Left kidney (tissue), 2 donors: Measurements from ENCODE around the gene AZIN2. TPM values are rescaled to one million over a fixed set of nuclear protein-coding genes. Genes with fewer than 3 reads are reported as not detected.
A peak's percentile ranks its signal among the peaks of the same experiment; 100 is the strongest.
"Not testable (repeated sequence)": the region's sequence is repeated elsewhere in the genome, so short reads cannot be mapped to it uniquely, and the experiment has no call there.

Experiments
- DNase-seq: peaks from one replicate; pipeline ENCODE4 v3.0.0-alpha.2; 2013
- polyA plus RNA-seq: library from polyadenylated mRNA; unstranded; fragments of 120-200 nt; gene quantifications from one replicate; pipeline ENCODE4 v1.2.1, GENCODE V29; 2013; ENCODE audit not compliant: insufficient read length

Gene AZIN2
- polyA plus RNA-seq, 1 donor: 5.9 TPM

DNA sequence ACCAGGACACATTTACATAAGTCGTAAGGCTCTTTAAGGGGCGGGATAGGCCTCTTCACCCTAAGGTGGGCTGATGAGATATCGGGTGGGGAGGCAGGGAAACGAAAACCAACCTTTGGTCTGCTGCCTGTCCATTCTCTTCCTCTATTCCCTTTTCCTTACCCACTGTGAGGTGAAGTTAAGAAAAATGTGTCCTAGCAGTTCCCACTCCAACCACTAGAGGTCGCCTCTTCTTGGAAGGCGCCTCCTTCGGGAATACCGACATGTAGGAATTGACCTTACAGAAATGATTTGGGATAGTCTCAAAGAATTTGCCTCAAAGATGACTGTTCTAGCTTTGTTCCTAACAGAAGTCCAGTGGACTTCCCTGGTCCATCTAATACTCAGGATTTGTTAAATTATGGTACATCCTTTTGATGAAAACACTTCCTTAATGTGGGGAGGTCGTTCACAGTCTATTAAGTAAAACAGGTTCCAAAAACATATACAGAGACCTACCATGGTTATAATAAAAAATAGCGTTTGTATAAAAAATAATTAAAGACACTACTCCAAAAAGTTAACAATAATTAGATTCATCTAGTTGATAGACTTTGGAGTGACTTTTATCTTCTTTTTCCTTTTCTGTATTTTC, 14.1 kb downstream of the AZIN2 start:
- DNase-seq: peak; percentile 62

DNA sequence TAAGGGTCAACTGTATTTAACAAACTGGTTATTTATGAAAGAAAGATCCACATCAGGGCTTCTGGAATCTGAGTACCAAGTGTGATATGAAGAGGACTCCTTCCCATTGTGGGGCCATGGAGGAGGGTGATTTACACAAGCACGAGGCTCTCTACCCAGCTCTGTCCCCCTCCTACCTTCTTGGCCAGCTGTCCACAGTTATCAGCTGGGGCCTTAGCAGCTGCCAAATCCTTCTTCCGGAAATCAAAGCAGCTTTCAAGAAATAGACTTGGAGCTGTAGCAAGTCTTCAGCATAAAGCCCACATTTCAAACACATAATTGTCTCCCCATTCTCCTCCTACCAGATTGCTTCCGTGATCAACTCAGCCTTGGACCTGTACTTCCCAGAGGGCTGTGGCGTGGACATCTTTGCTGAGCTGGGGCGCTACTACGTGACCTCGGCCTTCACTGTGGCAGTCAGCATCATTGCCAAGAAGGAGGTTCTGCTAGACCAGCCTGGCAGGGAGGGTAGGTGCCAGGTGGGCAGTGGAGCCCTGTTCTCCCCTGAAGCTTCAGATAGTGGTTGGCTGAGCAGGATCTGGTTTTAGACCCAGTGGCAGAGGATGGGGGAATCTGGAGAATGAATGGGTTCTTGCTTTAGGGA, 15.5 kb downstream of the AZIN2 start:
- DNase-seq: no peak

GRCh38 chr1:33097137-33097611, 16.2 kb downstream of the AZIN2 start:
- DNase-seq: no peak

DNA sequence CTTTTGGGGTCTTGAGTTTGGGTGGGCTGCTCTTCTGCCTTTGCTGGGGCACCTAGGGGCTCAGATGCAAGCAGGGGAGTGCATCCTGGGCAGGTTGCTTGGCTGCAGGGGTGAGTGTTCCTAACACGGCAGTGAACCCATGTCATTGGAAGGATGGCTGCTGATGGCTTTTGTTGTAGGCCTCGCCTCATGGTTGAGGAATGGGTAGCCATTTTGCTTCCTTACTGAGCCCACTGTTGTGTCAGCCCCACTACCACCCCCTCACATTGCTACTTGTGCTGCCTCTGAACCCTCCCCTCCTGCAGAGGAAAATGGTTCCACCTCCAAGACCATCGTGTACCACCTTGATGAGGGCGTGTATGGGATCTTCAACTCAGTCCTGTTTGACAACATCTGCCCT, 16.8 kb downstream of the AZIN2 start:
- DNase-seq: no peak

DNA sequence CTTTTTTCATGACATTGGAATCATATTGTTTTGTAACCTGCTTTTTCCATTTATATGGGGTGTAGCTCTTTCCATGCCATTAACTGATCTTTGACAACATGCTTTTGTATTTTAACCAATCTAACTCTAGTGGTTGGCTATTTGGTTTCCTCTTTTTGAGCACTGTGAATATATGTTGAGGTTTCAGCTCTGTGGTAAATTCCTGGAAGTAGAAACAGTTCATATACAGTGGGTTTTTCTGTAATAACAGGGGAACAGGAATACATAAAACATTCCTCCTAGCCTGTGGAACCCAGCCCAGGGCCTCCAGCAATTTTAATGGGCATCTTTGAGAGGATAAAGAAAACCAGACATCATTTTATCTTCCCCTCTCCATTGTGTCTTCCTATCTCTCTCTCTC, 17.4 kb downstream of the AZIN2 start:
- no peak for DNase-seq

- no peak for DNase-seq
These were observed 18.6 kb downstream of the AZIN2 start for GRCh38 chr1:33099290-33100118.

GRCh38 chr1:33100119-33100415, 19.1 kb downstream of the AZIN2 start:
- not testable (repeated sequence) for DNase-seq

DNA sequence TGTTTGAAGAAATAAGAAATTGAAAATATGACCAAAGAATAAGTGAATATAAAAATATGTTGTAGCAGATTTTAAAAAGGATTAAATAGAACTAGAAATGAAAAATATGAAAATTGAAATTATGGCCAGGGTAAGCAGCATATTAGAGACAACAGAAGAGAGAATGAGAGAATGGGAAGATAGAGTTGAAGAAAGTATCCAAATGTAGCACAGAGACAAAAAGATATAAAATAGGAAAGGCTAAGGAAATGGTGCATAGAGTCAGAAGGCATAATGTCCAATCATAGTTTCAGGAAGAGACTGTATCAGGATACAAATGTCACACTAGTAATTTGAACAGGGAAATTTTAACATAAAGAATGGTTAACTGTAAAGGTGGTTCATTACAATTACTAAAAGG, 29.5 kb downstream of the AZIN2 start:
- DNase-seq: no peak

- no peak for DNase-seq
These were observed 31.0 kb downstream of the AZIN2 start for GRCh38 chr1:33111965-33112364.

DNA sequence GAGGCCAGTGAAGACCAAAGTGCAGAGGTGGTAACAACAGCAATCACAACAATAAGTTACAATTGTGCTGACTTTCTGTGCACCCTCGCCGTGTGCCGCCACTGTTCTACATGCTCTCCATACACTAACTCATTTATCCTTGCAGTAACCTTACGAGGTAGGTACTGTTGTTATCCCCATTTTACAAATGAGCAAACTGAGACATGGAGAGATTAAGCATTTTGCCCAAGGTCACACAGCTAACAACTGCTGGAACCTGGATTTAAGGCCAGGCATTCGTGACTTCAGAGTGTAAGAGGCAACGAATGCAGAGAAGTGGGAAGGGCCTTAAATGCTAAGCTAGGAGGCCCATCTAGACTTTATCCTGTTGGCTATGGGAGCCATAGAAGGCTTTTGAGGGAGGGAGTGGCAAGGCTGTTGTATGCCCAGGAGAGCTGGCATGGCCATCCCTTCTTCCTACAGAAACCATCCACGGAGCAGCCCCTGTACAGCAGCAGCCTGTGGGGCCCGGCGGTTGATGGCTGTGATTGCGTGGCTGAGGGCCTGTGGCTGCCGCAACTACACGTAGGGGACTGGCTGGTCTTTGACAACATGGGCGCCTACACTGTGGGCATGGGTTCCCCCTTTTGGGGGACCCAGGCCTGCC, 36.6 kb downstream of the AZIN2 start:
- DNase-seq: no peak

DNA sequence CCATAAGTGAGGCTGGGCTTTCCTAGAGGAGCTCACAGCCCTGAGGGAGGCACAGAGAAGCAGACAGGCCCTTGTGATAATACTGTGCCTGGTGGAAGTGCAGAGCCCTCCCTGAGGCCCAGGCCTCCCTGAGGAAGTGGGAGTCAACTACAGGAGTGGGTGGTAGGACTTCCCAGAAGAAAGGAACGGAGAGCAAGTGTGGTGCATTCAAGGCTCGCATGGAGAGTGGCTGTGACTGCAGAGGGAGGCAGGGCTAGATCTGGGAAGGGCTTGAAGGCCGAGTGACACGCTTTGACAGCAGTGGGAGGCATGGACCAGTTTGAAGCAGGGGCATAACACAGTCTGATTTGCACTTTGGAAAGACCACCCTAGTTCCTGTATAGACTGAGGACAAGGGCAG, 37.3 kb downstream of the AZIN2 start:
- no peak for DNase-seq

- DNase-seq: no peak
These were observed 38.1 kb downstream of the AZIN2 start for GRCh38 chr1:33119050-33119449.

GRCh38 chr1:33119532-33120217, 38.7 kb downstream of the AZIN2 start:
- DNase-seq: no peak

DNA sequence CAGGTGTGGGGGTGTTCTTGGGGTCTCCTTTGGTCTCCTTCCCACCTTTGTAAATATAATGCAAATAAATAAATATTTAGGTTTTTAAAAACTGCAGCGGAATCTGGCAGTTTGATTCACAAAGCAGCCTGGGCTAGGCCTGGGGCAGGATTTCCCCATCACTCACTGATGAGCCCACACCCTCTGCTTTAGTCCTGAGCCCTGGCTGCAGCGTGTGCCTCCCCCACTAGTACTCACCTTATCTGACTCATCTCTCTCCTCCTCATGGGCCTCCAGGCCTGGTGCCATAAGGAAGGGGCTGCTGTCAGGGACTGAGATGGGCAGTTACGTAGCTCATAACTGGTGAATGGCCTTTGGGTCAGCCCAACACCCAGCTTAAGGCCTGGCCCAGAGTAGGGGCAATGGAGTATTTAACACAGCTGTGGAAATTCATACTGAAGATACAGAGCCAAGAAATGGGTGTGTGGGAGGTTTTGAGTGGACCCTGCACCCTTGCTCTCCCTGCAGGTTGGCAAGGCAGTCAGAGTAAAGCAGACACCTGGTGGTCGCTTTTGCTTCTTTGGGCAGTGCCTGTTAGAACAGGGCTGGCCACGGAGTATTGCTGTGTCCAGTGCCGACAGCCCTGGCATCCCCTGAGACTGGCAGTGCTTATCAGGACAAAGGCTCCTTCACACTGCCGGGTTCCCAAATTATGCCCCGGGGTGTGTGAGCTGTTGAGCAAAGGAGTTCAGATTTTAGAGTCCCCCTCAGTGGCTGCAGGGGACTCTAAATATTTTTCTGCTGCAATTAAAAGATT, 39.7 kb downstream of the AZIN2 start:
- no peak for DNase-seq

GRCh38 chr1:33121728-33122127, 40.8 kb downstream of the AZIN2 start:
- DNase-seq: no peak

DNA sequence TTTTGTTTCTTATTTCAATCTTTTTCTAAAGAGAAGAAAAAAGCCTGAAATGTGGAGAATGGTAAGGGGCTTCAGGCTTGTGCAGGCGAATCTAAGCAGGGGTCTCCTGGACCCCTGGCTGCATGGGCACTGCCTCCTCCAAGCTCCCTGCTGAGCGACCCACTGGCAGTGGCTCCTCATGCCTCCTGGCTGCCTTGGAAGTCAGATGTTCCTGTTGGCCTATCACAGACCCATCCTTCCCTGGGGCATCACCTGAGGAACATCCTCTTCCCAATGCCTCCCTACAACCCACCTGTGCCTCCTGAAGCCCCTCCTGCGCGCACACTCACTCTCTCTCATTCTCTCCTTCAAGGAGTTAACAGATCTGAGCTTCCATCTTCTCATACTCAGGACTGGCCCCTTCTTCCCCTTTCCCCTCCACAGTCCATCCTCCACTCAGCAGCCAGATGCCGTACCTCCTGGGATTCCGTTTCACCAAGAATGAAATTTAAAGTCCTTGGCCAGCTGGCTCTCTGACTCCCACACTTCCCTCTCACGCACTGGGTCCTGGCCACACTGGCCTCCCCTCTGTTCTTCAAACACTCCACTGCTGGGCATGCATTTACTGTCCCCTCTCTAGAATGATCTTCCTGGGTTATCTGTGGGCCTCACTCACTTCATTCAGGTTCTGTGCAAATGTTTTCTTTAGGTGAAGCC, 41.7 kb downstream of the AZIN2 start:
- no peak for DNase-seq

DNA sequence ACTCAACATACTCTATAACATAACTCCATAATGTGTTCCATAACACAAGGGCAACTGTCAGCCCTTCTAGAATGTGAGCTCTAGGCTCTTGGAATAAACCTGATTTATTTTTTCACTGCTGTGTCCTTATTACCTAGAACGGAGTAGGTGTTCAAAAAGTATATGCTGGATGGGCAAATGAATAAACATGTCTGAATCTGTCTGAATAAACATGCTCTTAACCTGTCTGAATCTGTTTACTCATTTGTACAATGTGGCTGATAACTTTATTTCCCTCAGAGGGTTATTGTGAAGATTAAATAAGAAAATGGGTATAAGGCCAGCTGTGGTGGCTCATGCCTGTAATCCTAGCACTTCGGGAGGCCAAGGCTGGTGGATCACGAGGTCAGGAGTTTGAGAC, 42.3 kb downstream of the AZIN2 start:
- DNase-seq: no peak

DNA sequence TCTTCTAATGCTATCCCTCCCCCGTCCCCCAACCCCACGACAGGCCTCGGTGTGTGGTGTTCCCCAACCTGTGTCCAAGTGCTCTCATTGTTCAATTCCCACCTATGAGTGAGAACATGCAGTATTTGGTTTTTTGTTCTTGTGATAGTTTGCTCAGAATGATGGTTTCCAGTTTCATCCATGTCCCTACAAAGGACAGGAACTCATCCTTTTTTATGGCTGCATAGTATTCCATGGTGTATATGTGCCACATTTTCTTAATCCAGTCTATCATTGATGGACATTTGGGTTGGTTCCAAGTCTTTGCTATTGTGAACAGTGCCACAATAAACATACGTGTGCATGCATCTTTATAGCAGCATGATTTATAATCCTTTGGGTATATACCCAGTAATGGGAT, 43.7 kb downstream of the AZIN2 start:
- not testable (repeated sequence) for DNase-seq

DNA sequence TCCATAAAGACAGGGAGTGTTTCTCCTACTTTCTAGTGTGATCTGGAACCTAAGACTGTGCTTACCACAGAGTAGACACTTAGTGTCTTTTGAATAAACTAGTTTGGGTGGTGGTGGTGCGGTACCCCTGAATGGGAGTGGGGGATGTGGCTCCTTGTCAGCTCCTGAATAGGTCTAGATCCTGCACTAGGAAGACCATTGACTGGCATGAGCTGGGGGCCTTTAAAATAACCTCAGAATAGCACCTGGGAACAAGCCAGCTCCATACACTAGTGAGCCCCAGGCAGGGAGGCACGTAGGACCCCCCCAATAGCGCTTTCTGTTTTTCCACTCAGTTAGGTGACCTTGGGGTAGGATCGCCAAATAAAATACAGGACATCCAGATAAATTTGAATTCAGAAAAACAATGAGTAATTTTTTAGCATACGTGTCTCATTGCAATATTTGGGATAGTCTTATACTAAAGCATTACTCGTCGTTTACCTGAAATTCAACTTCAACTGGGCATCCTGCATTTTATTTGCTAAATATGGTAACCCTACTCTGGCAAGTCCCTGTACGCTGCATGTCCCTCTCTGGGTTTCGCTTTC, 45.6 kb downstream of the AZIN2 start:
- DNase-seq: no peak
